Measurements from ENCODE around the gene ABHD17C. TPM values are rescaled to one million over a fixed set of nuclear protein-coding genes. Genes with fewer than 3 reads are reported as not detected.

The ABHD17C gene
- total and polyA plus RNA-seq, 2 of the 8 experiments (the other 6 are each of a cell fraction or from before 2014, with no cell fraction given) = 20.2 to 29.8 TPM

GRCh38 chr15:80760960-80761359 is 65.8 kb downstream of the ABHD17C start:
- FAIRE-seq = no peak
- H3K36me3 ChIP-seq (ENCODE audit: control insufficient read depth in 2 of 4, insufficient read depth in 4 of 4, low read length in 3 of 4) = no peaks in the 10 kb centered on the region
- no peak for TF ChIP-seq POLR2A (IDR thresholded peaks at IDR 0.05; ENCODE audit: control extremely low read depth in 1 of 2, low read depth in 2 of 2, low read length in 2 of 2)
- no peak for TF ChIP-seq ASH2L (IDR thresholded peaks at IDR 0.05; ENCODE audit: low read length)
- no peak for TF ChIP-seq RBBP5 (IDR thresholded peaks at IDR 0.05; ENCODE audit: borderline replicate concordance, low read depth, low read length)
- TF ChIP-seq MAFK (IDR thresholded peaks at IDR 0.05; ENCODE audit: low read depth, low read length) = no peak
- no peak for TF ChIP-seq CHD1 (IDR thresholded peaks at IDR 0.05; ENCODE audit: low read depth, low read length)
- TF ChIP-seq CEBPB (IDR thresholded peaks at IDR 0.05; ENCODE audit: low read depth, low read length) = no peak
- TF ChIP-seq SAP30 (IDR thresholded peaks at IDR 0.05; ENCODE audit: insufficient read depth, insufficient replicate concordance, low read length) = no peak
- no peak for TF ChIP-seq KDM5A (IDR thresholded peaks at IDR 0.05; ENCODE audit: low read length)
- no peak for TF ChIP-seq SP4 (IDR thresholded peaks at IDR 0.05; ENCODE audit: low read length)
- TF ChIP-seq BRCA1 (IDR thresholded peaks at IDR 0.05; ENCODE audit: low read depth, low read length) = no peak
- no peak for TF ChIP-seq RXRA (IDR thresholded peaks at IDR 0.05; ENCODE audit: insufficient read depth, low read depth, low read length)
- no peak for TF ChIP-seq EP300 (IDR thresholded peaks at IDR 0.05; ENCODE audit: borderline replicate concordance in 1 of 2, low read depth in 2 of 2, low read length in 2 of 2)

More at GRCh38 chr15:80760960-80761359, 65.8 kb downstream of the ABHD17C start:
- Histone ChIP-seq H2AFZ (ENCODE audit: low read length) (no peak overlapping the region), H4K20me1 (replicated peaks in 1 of 2; ENCODE audit: control insufficient read depth in 1 of 2, insufficient read depth in 2 of 2, low read length in 2 of 2) (no peaks in the 10 kb centered on the region), H2BK15ac (ENCODE audit: low read length) (no peak overlapping the region), H3K56ac (replicated peaks; ENCODE audit: insufficient read length, low read depth, low read length) (no peak overlapping the region), H3K23me2 (ENCODE audit: low read depth, low read length) (no peaks in the 10 kb centered on the region), H3K9ac (replicated peaks in 1 of 4; ENCODE audit: extremely low read depth in 1 of 4, low read depth in 3 of 4, low read length in 3 of 4) (no peak overlapping the region), H3K27ac (ENCODE audit: low read depth, low read length) (no peak overlapping the region), H3K9me3 (ENCODE audit: insufficient read depth in 2 of 2, low read depth in 1 of 2, low read length in 1 of 2) (no peaks in the 10 kb centered on the region), H3K79me2 (ENCODE audit: control insufficient read depth in 1 of 2, insufficient read depth in 2 of 2, low read length in 2 of 2) (no peaks in the 10 kb centered on the region), H3K4me3 (ENCODE audit: extremely low read depth in 1 of 4, insufficient read depth in 2 of 4, low read depth in 3 of 4, low read length in 4 of 4) (no peak overlapping the region), H2BK5ac (ENCODE audit: low read depth, low read length) (no peak overlapping the region), H2BK20ac (ENCODE audit: low read length) (no peak overlapping the region), H4K91ac (replicated peaks; ENCODE audit: insufficient read length, low read length) (no peak overlapping the region), H4K5ac (ENCODE audit: insufficient read length, low read depth, low read length) (no peak overlapping the region), H3K79me1 (ENCODE audit: low read depth, low read length) (no peaks in the 10 kb centered on the region), H2BK120ac (replicated peaks; ENCODE audit: low read depth, low read length) (no peak overlapping the region), H3K4ac (replicated peaks; ENCODE audit: insufficient read length, low read depth, low read length) (no peak overlapping the region), H4K8ac (ENCODE audit: extremely low read depth, insufficient read depth, low read length) (no peak overlapping the region), H3K14ac (ENCODE audit: insufficient read length) (no peak overlapping the region), H3K18ac (ENCODE audit: extremely low read depth, low read length) (no peak overlapping the region), H3K27me3 (replicated peaks in 1 of 4; ENCODE audit: control insufficient read depth in 3 of 4, extremely low read depth in 1 of 4, insufficient read depth in 3 of 4, low read length in 3 of 4) (no peaks in the 10 kb centered on the region), H3K23ac (ENCODE audit: insufficient read length) (no peak overlapping the region), H2AK5ac (ENCODE audit: low read depth, low read length) (no peak overlapping the region), H2BK12ac (ENCODE audit: low read depth, low read length) (no peak overlapping the region), H3K4me1 (replicated peaks in 1 of 4; ENCODE audit: control insufficient read depth in 3 of 4, insufficient read depth in 4 of 4, low read length in 3 of 4) (peaks cover 0 to 6% (median 0%) of the 10 kb centered on the region in 4 experiments; a peak in 1 of 7 replicates), H3K4me2 (ENCODE audit: insufficient read depth in 1 of 2, low read depth in 2 of 2, low read length in 2 of 2) (no peak overlapping the region)
- DNase-seq (ENCODE audit: low read depth in 1 of 2, low spot score in 2 of 2) = no peak
- WGBS, 2 experiments (ENCODE audit: extremely low coverage in 1 of 2, insufficient coverage in 1 of 2, insufficient read length in 1 of 2, insufficient replicate concordance in 2 of 2, low coverage in 1 of 2, low lambda C conversion rate in 2 of 2, missing lambda C conversion rate in 1 of 2) = 60% methylated on average over 4 of the region's 4 CpGs; no CpG with 5 or more reads in 1 of the 2 experiments
- CTCF ChIA-PET (ENCODE audit: partially characterized antibody) = interaction anchor here (0.6 to 1.8 kb wide), 7 partner anchors 16 to 584 kb away, joined by 3 to 6 read pairs (median 3); no protein-coding TSS in a partner anchor
- POLR2A ChIA-PET (ENCODE audit: partially characterized antibody) = interaction anchor here (1.5 to 1.7 kb wide), 2 partner anchors 66 to 281 kb away, joined by 3 read pairs; partner anchors contain the start of gene ABHD17C

All from H1 (cell line).